Uterus (tissue), 2 donors: ENCODE data around the gene POTEF.
"Not testable (repeated sequence)": the region's sequence is repeated elsewhere in the genome, so short reads cannot be mapped to it uniquely, and the experiment has no call there.

Source experiments
- CTCF ChIP-seq, 4 experiments: fragments of 200-600 bp in 2 of 4; fragments of 450-650 bp in 2 of 4; sonication (generic) in 2 of 4; IDR thresholded peaks; one replicate each; pipeline ENCODE4 v1.5.1; 2016 to 2019; ENCODE audit warnings: antibody characterized with exemption in 4 of 4, mild to moderate bottlenecking in 2 of 4, moderate library complexity in 1 of 4
- POLR2A ChIP-seq, 2 donors: fragments of 450-650 bp; IDR thresholded peaks; one replicate each; pipeline ENCODE4 v1.6.1; 2016; ENCODE audit warnings: antibody characterized with exemption in 2 of 2, mild to moderate bottlenecking in 1 of 2, moderate library complexity in 1 of 2

GRCh38 chr2:130154423-130154770, 25.4 kb upstream of the POTEF start:
- not testable (repeated sequence) for TF ChIP-seq CTCF, POLR2A (IDR thresholded peaks at IDR 0.05)
